Neural progenitor cell (in vitro differentiated cells): ENCODE data around the gene PTDSS2.

Source experiments
- EZH2 ChIP-seq: fragments of 200-600 bp; sonication (generic); IDR thresholded peaks from 2 replicates; pipeline ENCODE4 v1.6.1; 2017; ENCODE audit warnings: antibody characterized with exemption, mild to moderate bottlenecking, moderate library complexity
- TF ChIP-seq, protein P1 (sequence below): fragments of 200-600 bp; sonication (generic); IDR thresholded peaks from 2 replicates; pipeline ENCODE4 v1.5.1; 2017; ENCODE audit warnings: antibody characterized with exemption, mild to moderate bottlenecking

DNA sequence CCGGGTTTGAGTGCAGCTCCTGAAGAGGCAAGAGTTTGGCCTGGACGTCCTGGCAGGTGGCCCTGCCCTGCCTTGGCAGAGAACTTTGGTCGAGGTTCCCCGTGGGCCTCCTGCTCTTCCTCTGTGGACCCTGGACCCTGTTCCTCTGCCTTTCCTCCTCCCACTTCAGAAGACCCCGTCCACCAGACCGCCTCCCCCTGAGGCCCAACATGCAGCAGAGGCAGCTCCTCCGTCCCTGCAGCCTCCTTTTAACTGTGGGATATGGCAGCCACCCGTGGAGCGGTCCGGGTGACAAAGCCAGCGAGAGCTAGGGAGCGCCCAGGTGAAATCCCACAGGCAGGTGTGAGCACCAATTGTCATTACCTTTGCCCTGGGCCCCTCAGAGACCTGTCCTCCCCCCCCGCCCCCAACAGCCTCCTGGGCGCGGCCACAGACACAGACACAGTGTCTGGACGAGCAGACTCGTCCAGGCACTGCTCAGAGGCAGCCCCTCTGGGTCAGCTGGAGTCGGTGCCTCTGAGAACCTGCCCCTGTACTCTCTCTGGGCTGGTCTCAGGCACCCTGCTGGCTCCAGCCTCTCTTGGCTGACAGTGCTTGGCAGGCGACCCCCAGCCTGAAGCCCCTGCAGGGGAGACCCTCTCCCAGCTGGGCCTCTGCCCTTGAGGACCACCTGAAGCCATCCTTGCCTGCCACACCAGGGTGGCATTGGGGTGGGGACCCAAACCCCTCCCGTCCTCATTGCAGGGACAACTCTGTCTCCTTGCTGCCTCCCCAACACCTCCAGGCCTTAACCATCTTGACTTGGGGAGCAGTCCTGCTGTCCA lies 4.1 kb upstream of the PTDSS2 start:
- TF ChIP-seq, protein P1, sequence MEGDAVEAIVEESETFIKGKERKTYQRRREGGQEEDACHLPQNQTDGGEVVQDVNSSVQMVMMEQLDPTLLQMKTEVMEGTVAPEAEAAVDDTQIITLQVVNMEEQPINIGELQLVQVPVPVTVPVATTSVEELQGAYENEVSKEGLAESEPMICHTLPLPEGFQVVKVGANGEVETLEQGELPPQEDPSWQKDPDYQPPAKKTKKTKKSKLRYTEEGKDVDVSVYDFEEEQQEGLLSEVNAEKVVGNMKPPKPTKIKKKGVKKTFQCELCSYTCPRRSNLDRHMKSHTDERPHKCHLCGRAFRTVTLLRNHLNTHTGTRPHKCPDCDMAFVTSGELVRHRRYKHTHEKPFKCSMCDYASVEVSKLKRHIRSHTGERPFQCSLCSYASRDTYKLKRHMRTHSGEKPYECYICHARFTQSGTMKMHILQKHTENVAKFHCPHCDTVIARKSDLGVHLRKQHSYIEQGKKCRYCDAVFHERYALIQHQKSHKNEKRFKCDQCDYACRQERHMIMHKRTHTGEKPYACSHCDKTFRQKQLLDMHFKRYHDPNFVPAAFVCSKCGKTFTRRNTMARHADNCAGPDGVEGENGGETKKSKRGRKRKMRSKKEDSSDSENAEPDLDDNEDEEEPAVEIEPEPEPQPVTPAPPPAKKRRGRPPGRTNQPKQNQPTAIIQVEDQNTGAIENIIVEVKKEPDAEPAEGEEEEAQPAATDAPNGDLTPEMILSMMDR: no peak
- TF ChIP-seq EZH2: no peak
